ENCODE measurements around the gene MAN1A1. TPM values are rescaled to one million over a fixed set of nuclear protein-coding genes. Genes with fewer than 3 reads are reported as not detected.

Gene MAN1A1
- total RNA-seq, 2 donors from 2014 or later = 24.8 to 35.8 TPM

- no peak for TF ChIP-seq CTCF (IDR thresholded peaks at IDR 0.05)
- Histone ChIP-seq H3K4me1 (no peaks in the 10 kb centered on the region), H3K27me3 (no peaks in the 10 kb centered on the region), H3K27ac (no peak overlapping the region), H3K36me3 (no peaks in the 10 kb centered on the region), H3K9me3 (no peaks in the 10 kb centered on the region), H3K4me3 (no peak overlapping the region)
- no peak for DNase-seq (ENCODE audit: low spot score)
Observed at GRCh38 chr6:119289651-119290050, 59.9 kb downstream of the MAN1A1 start.

- DNase-seq (ENCODE audit: low spot score) = no peak
- H3K4me3 ChIP-seq = no peak overlapping the region
- H3K36me3 ChIP-seq = no peaks in the 10 kb centered on the region
- H3K4me1 ChIP-seq = no peaks in the 10 kb centered on the region
- no peak for TF ChIP-seq CTCF (IDR thresholded peaks at IDR 0.05)
- no peak overlapping the region for H3K27ac ChIP-seq
- no peaks in the 10 kb centered on the region for H3K9me3 ChIP-seq
- H3K27me3 ChIP-seq = no peaks in the 10 kb centered on the region
Observed at GRCh38 chr6:119285908-119286625, 63.5 kb downstream of the MAN1A1 start.

- no peaks in the 10 kb centered on the region for H3K27me3 ChIP-seq
- no peaks in the 10 kb centered on the region for H3K4me1 ChIP-seq
- TF ChIP-seq CTCF (IDR thresholded peaks at IDR 0.05) = no peak
Observed at GRCh38 chr6:119284861-119285521, 64.6 kb downstream of the MAN1A1 start.

GRCh38 chr6:119283979-119284545, 65.5 kb downstream of the MAN1A1 start:
- H3K4me1 ChIP-seq = no peaks in the 10 kb centered on the region
- no peak overlapping the region for H3K27ac ChIP-seq
- H3K9me3 ChIP-seq = no peaks in the 10 kb centered on the region
- no peak overlapping the region for H3K4me3 ChIP-seq
- DNase-seq (ENCODE audit: low spot score) = no peak
- H3K27me3 ChIP-seq = no peaks in the 10 kb centered on the region
- no peaks in the 10 kb centered on the region for H3K36me3 ChIP-seq
- TF ChIP-seq CTCF (IDR thresholded peaks at IDR 0.05) = no peak

More at GRCh38 chr6:119284861-119285521, 64.6 kb downstream of the MAN1A1 start:
- Histone ChIP-seq H3K27ac (no peak overlapping the region), H3K9me3 (no peaks in the 10 kb centered on the region), H3K4me3 (no peak overlapping the region), H3K36me3 (no peaks in the 10 kb centered on the region)
- no peak for DNase-seq (ENCODE audit: low spot score)

- H3K9me3 ChIP-seq = no peaks in the 10 kb centered on the region
- H3K27ac ChIP-seq = no peak overlapping the region
- no peaks in the 10 kb centered on the region for H3K27me3 ChIP-seq
- TF ChIP-seq CTCF (IDR thresholded peaks at IDR 0.05) = no peak
- H3K36me3 ChIP-seq = no peaks in the 10 kb centered on the region
- H3K4me1 ChIP-seq = no peaks in the 10 kb centered on the region
- DNase-seq (ENCODE audit: low spot score) = no peak
- H3K4me3 ChIP-seq = no peak overlapping the region
Observed at GRCh38 chr6:119283214-119283613, 66.3 kb downstream of the MAN1A1 start.

Measured in right atrium auricular region (tissue), 2 donors.